Spleen (tissue), 11 donors: ENCODE results near the gene SMIM17. TPM values are rescaled to one million over a fixed set of nuclear protein-coding genes. Genes with fewer than 3 reads are reported as not detected.

Source experiments
- DNase-seq: peaks from one replicate; pipeline ENCODE4 v3.0.0-alpha.2; 2020
- H3K27ac ChIP-seq, 8 donors: fragments of 200-600 bp; sonication (generic) in 7 of 8; 1 replicate in 4 of 8; 2 replicates in 4 of 8; pipeline versions ENCODE4 v1.5.0 to v1.8.0; 2016 to 2021; ENCODE audit warnings: inconsistent platforms in 4 of 8, mild to moderate bottlenecking in 4 of 8, moderate library complexity in 1 of 8
- H3K27me3 ChIP-seq, 7 donors: fragments of 200-600 bp; sonication (generic) in 6 of 7; replicated peaks in 1 of 7; 1 replicate in 4 of 7; 2 replicates in 3 of 7; pipeline versions ENCODE4 v1.5.0 to v1.8.0; 2016 to 2021; ENCODE audit warnings: inconsistent platforms in 3 of 7, mild to moderate bottlenecking in 1 of 7
- H3K36me3 ChIP-seq, 6 donors: fragments of 200-600 bp; sonication (generic) in 5 of 6; 1 replicate in 4 of 6; 2 replicates in 2 of 6; pipeline versions ENCODE4 v1.5.0 to v1.8.0; 2016 to 2021; ENCODE audit warnings: inconsistent platforms in 2 of 6
- H3K4me1 ChIP-seq, 6 donors: fragments of 200-600 bp; sonication (generic) in 5 of 6; 1 replicate in 3 of 6; 2 replicates in 3 of 6; pipeline versions ENCODE4 v1.5.0 to v1.8.0; 2016 to 2021; ENCODE audit warnings: inconsistent platforms in 3 of 6
- H3K4me3 ChIP-seq, 8 donors: fragments of 200-600 bp; sonication (generic) in 7 of 8; 1 replicate in 4 of 8; 2 replicates in 4 of 8; pipeline versions ENCODE4 v1.5.0 to v1.8.0; 2016 to 2021; ENCODE audit warnings: inconsistent platforms in 4 of 8, mild to moderate bottlenecking in 4 of 8, moderate library complexity in 2 of 8
- H3K9me3 ChIP-seq, 8 donors: fragments of 200-600 bp; sonication (generic) in 7 of 8; 1 replicate in 4 of 8; 2 replicates in 4 of 8; pipeline versions ENCODE4 v1.5.0 to v1.8.0; 2016 to 2021; ENCODE audit warnings: inconsistent platforms in 4 of 8
- CTCF ChIP-seq, 11 experiments: fragments of 200-600 bp in 7 of 11; fragments of 450-650 bp in 4 of 11; sonication (generic) in 4 of 11; IDR thresholded peaks in 8 of 11; conservative IDR thresholded peaks in 3 of 11; 1 replicate in 7 of 11; 2 replicates in 4 of 11; pipeline versions ENCODE4 v1.4.0 to v1.8.0; 2016 to 2021; ENCODE audit warnings: antibody characterized with exemption in 11 of 11, inconsistent platforms in 4 of 11, mild to moderate bottlenecking in 1 of 11
- POLR2A ChIP-seq, 3 donors: fragments of 450-650 bp; IDR thresholded peaks; one replicate each; pipeline ENCODE4 v1.5.1; 2017; ENCODE audit warnings: antibody characterized with exemption in 3 of 3, mild to moderate bottlenecking in 1 of 3
- POLR2AphosphoS5 ChIP-seq, 3 donors: sonication (generic); formaldehyde crosslinking; IDR thresholded peaks; one replicate each; pipeline ENCODE4 v1.5.1; 2017; ENCODE audit warnings: antibody characterized with exemption in 3 of 3
- WGBS, 5 donors: extraction: QIAGEN DNeasy Blood & Tissue Kit in 3 of 5; methylation state at CpG; one replicate each; pipeline versions ENCODE4 v1.1.5 to v1.1.7; 2013 to 2018; 5-methylcytosine and 5-hydroxymethylcytosine counted together
- intact Hi-C: fragments of 100-400 bp; cut with DNase I; formaldehyde crosslinking; loops from one replicate; pipeline ENCODE4 v1.15.0; 2023; ENCODE audit warnings: low total_unique reads
- polyA plus RNA-seq, 3 donors: library from polyadenylated mRNA; stranded (reverse); fragments of 200-250 nt; gene quantifications; one replicate each; pipeline ENCODE4 v1.2.1, GENCODE V29; 2013
- total RNA-seq, 7 donors: library from RNA; depleted of rRNA in 3 of 7; stranded (reverse); fragments of >200 nt in 3 of 7; fragmentation: NEBNext Ultra II Directional in 4 of 7; extraction: Animal tissue kit (Norgen Biotek cat#: 25700) in 4 of 7; gene quantifications; one replicate each; pipeline versions ENCODE4 v1.1.0 to v1.2.1, GENCODE V29; 2016 to 2021
- donor health status: healthy with polysubstance abuse.
- donor health status: DM: no; HTN: no; CAD: no; lungs with moderate emphysema.
- donor health status: DM: no; HTN: no; CAD: no.
- donor health status: Bipolar disorder and iron deficiency.
- donor health status: healthy.
- donor health status: DM: no; HTN: no; CAD: no.
- donor health status: DM: yes; HTN: yes; CAD: no.

The SMIM17 gene
- total and polyA plus RNA-seq, 10 donors = 0.27 to 0.67 (median 0.39) TPM; not detected in 6

DNA sequence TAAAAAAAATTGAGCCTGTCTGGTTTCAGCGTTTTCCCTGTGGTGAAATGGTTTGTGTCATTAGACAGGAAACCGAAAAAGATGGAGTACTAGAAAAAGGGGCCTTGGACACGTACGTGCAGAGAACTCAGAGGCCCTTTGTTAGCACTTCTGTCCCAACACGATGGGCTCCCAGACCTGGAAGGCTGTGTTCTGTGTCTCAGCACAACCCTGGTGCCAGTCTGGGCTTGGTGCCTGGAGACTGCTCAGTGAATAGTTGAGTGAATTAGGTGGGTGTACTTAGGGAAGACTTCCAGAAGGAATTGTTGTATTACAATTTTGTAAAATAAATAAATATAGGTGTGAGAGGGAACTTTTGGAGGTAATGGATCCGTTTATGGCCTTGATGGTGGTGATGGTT is 39.1 kb upstream of the SMIM17 start:
- H3K36me3 ChIP-seq = peaks cover 0 to 88% (median 26%) of the 10 kb centered on the region in 6 donors
- H3K9me3 ChIP-seq = peaks cover 11 to 96% (median 91%) of the 10 kb centered on the region in 8 donors
- no peak for TF ChIP-seq POLR2AphosphoS5 (IDR thresholded peaks at IDR 0.05)
- TF ChIP-seq POLR2A (IDR thresholded peaks at IDR 0.05) = no peak
- no peak for TF ChIP-seq CTCF (IDR thresholded peaks at IDR 0.05 in 8 of 11, conservative IDR thresholded peaks at IDR 0.05 in 3 of 11)
- H3K27ac ChIP-seq = no peak overlapping the region
- no peaks in the 10 kb centered on the region for H3K27me3 ChIP-seq
- H3K4me1 ChIP-seq = no peaks in the 10 kb centered on the region
- WGBS, 5 donors = 79 to 88% (median 82%) methylated on average over 6 of the region's 6 CpGs
- no peak for DNase-seq
- intact Hi-C loops = no loop called here
- no peak overlapping the region for H3K4me3 ChIP-seq

DNA sequence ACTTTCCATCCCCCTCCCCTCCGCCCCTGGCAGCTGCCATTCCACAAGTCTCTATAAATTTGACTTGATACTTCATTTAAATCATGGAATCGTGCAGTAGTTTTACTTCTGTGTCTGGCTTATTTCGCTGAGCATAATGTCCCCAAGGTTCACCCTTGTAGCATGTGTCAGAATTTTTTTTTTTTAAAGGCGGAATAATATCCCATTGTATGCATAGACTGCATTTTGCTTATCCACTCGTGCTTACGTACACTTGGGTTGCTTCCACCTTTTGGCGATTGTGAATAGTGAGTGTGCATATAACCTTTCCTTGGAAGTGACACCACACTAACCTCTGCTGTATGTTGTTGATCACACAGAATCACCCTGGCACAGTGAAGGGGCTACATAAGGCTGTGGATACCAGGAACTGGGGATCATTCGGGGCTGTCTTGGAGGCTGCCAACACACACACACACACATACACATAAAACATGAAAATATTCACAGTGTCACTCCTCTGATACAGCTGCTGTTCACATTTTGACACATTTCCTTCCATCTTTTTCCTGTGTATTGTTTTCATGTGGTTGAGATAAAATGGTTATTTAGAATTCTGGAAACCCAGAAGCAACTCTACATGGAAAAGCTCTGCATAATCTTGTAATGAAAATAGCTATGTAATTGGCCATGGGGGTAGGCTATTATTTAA is 34.5 kb upstream of the SMIM17 start:
- intact Hi-C loops = no loop called here
- no peak overlapping the region for H3K27ac ChIP-seq
- no peak overlapping the region for H3K4me3 ChIP-seq

DNA sequence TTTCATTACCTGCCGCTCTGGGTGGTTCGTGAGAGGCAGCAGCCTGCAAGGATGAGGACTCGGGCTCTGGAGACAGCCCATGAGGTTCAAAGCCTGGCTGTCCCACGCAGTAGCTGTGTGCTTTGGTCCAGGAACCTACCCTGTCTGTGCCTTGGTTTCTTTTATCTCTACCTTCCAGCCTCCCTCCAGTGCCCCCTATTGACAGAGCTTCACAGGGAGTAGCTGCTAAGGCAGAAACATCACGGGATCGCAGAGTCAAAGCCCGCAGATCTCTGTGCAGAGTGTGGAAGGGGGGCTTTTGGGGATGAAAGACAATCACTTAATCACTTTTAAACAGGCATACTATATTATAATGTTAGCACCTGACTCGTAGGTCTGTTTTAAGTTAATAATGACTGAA is 31.7 kb upstream of the SMIM17 start:
- intact Hi-C loops = no loop called here

More for the DNA sequence above, 34.5 kb upstream of the SMIM17 start:
- H3K4me1 ChIP-seq = no peaks in the 10 kb centered on the region
- no peaks in the 10 kb centered on the region for H3K27me3 ChIP-seq
- H3K9me3 ChIP-seq = peaks cover 7 to 100% (median 96%) of the 10 kb centered on the region in 8 donors
- WGBS, 5 donors = 89 to 94% (median 92%) methylated on average over 8 of the region's 8 CpGs
- TF ChIP-seq CTCF (IDR thresholded peaks at IDR 0.05 in 8 of 11, conservative IDR thresholded peaks at IDR 0.05 in 3 of 11) (no peak), POLR2AphosphoS5 (IDR thresholded peaks at IDR 0.05) (no peak), POLR2A (IDR thresholded peaks at IDR 0.05) (no peak)
- H3K36me3 ChIP-seq = peaks cover 0 to 100% (median 22%) of the 10 kb centered on the region in 6 donors
- DNase-seq = no peak

More for the DNA sequence above, 31.7 kb upstream of the SMIM17 start:
- DNase-seq = no peak
- 74 to 86% (median 81%) methylated on average over 7 to 8 of the region's 8 CpGs for WGBS, 5 donors
- Histone ChIP-seq H3K4me3 (no peak overlapping the region), H3K27me3 (no peaks in the 10 kb centered on the region), H3K4me1 (no peaks in the 10 kb centered on the region), H3K9me3 (peaks cover 9 to 100% (median 96%) of the 10 kb centered on the region in 8 donors), H3K27ac (no peak overlapping the region), H3K36me3 (peaks cover 0 to 100% (median 25%) of the 10 kb centered on the region in 6 donors)
- no peak for TF ChIP-seq POLR2A (IDR thresholded peaks at IDR 0.05)
- no peak for TF ChIP-seq POLR2AphosphoS5 (IDR thresholded peaks at IDR 0.05)
- TF ChIP-seq CTCF (IDR thresholded peaks at IDR 0.05 in 8 of 11, conservative IDR thresholded peaks at IDR 0.05 in 3 of 11) = no peak
